ENCODE measurements around the gene SLC22A8.

SLC22A8 gene

DNA sequence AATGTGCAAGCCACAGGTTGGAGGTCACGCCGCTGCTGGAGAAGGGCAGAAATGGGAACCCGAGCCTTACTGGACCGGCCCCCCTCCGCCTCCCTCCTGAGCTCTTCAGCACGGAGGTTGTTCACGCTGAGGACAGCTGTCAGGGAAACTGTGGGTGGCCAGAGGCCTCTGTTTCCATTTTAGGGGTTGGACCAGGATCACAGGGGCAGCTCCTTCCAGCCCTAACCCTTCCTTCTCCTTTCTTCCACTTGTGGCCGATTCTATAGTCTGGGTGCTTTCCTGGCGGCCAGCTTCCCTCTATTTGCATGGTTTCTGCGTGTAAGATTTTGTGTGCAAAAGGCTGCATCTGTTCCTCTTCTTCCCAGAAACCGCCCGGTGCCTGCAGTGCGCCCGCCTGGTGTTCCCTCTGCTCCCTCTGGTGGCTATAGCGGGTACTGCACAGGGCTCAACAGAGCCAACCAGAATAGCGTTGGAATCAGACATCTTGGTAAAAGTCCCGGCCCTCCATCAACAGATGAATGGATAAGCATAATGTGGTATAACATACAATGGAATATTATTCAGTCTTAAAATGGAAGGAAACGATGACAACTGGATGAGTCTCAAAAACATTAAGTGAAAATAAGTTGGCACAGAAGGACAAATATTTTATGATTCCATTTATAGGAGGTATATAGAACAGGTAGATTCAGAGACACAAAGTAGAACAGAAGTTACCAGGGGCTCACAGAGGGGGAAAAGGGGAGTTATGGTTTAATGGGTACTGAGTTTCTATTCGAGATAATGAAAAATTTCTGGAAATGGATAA, 8.4 kb upstream of the SLC22A8 start:
- Histone ChIP-seq H4K20me1 (ENCODE audit: insufficient read depth) (no peaks in the 10 kb centered on the region), H3K27me3 (ENCODE audit: insufficient read depth, low read depth) (no peaks in the 10 kb centered on the region), H2AFZ (ENCODE audit: low read depth) (peak overlapping the region; percentile 47; the same call in 1 of the 2 replicates), H3K27ac (no peak overlapping the region), H3K9ac (no peak overlapping the region), H3K4me2 (peak overlapping the region; percentile 21; the same call in 1 of the 2 replicates), H3K79me2 (ENCODE audit: insufficient read depth, low read depth) (no peaks in the 10 kb centered on the region), H3K4me1 (ENCODE audit: low read depth, poor library complexity, severe bottlenecking) (peaks cover 3% of the 10 kb centered on the region), H3K4me3 (IDR thresholded peaks at IDR 0.05; ENCODE audit: insufficient read depth, low read depth, low read length) (no peak overlapping the region), H3K36me3 (ENCODE audit: insufficient read depth) (no peaks in the 10 kb centered on the region)
- peak; percentile 99 for TF ChIP-seq CTCF (conservative IDR thresholded peaks at IDR 0.05; ENCODE audit: low read depth, low read length)

- peak overlapping the region; percentile 47; the same call in 1 of the 2 replicates for H2AFZ ChIP-seq (ENCODE audit: low read depth)
- H3K4me3 ChIP-seq (IDR thresholded peaks at IDR 0.05; ENCODE audit: insufficient read depth, low read depth, low read length): no peak overlapping the region
- no peak overlapping the region for H3K27ac ChIP-seq
- H3K4me2 ChIP-seq: no peak overlapping the region; the same call in 1 of the 2 replicates
- no peak overlapping the region for H3K9ac ChIP-seq
- TF ChIP-seq CTCF (conservative IDR thresholded peaks at IDR 0.05; ENCODE audit: low read depth, low read length): no peak
- peaks cover 3% of the 10 kb centered on the region for H3K4me1 ChIP-seq (ENCODE audit: low read depth, poor library complexity, severe bottlenecking)
- no peaks in the 10 kb centered on the region for H4K20me1 ChIP-seq (ENCODE audit: insufficient read depth)
- H3K36me3 ChIP-seq (ENCODE audit: insufficient read depth): no peaks in the 10 kb centered on the region
- H3K27me3 ChIP-seq (ENCODE audit: insufficient read depth, low read depth): no peaks in the 10 kb centered on the region
- no peaks in the 10 kb centered on the region for H3K79me2 ChIP-seq (ENCODE audit: insufficient read depth, low read depth)
Measured at GRCh38 chr11:63023222-63023814, 7.7 kb upstream of the SLC22A8 start.

DNA sequence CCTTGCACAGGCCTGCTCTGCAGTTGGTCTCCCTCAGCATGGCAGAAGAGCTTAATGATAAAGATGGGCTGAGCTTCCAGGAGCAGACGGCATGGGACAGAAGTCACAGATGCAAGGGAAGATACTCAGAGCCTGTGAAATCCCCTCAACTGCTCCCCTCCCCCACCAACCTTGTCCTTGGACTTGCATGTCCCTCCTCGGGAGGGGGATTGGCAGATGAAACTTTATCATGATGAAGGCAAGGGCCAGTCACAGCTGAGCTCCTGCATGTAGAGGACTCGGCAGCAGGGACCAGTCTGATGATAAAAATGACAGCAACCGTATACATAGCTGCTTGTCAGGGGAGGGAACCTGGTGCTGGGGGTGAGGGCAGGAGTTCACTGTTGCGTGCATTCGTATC, 6.8 kb upstream of the SLC22A8 start:
- H3K4me3 ChIP-seq (IDR thresholded peaks at IDR 0.05; ENCODE audit: insufficient read depth, low read depth, low read length): no peak overlapping the region
- H3K4me1 ChIP-seq (ENCODE audit: low read depth, poor library complexity, severe bottlenecking): peaks cover 3% of the 10 kb centered on the region
- no peaks in the 10 kb centered on the region for H4K20me1 ChIP-seq (ENCODE audit: insufficient read depth)
- no peaks in the 10 kb centered on the region for H3K36me3 ChIP-seq (ENCODE audit: insufficient read depth)
- no peak for TF ChIP-seq CTCF (conservative IDR thresholded peaks at IDR 0.05; ENCODE audit: low read depth, low read length)
- no peaks in the 10 kb centered on the region for H3K27me3 ChIP-seq (ENCODE audit: insufficient read depth, low read depth)
- no peak overlapping the region for H3K9ac ChIP-seq
- no peak overlapping the region for H3K4me2 ChIP-seq
- no peak overlapping the region for H3K27ac ChIP-seq
- no peaks in the 10 kb centered on the region for H3K79me2 ChIP-seq (ENCODE audit: insufficient read depth, low read depth)
- H2AFZ ChIP-seq (ENCODE audit: low read depth): no peak overlapping the region

GRCh38 chr11:63020671-63021291, 5.1 kb upstream of the SLC22A8 start:
- Histone ChIP-seq H3K9ac (no peak overlapping the region), H3K36me3 (ENCODE audit: insufficient read depth) (no peaks in the 10 kb centered on the region), H3K4me1 (ENCODE audit: low read depth, poor library complexity, severe bottlenecking) (peaks cover 3% of the 10 kb centered on the region), H3K4me3 (IDR thresholded peaks at IDR 0.05; ENCODE audit: insufficient read depth, low read depth, low read length) (no peak overlapping the region), H3K27me3 (ENCODE audit: insufficient read depth, low read depth) (no peaks in the 10 kb centered on the region), H3K27ac (no peak overlapping the region), H2AFZ (ENCODE audit: low read depth) (no peak overlapping the region), H3K79me2 (ENCODE audit: insufficient read depth, low read depth) (no peaks in the 10 kb centered on the region), H4K20me1 (ENCODE audit: insufficient read depth) (no peaks in the 10 kb centered on the region), H3K4me2 (no peak overlapping the region)
- peak; percentile 64 for TF ChIP-seq CTCF (conservative IDR thresholded peaks at IDR 0.05; ENCODE audit: low read depth, low read length)

Data from KMS-11 (cell line).